Peyer's patch (tissue), 4 donors: ENCODE results near the gene FANCE. TPM values are rescaled to one million over a fixed set of nuclear protein-coding genes. Genes with fewer than 3 reads are reported as not detected.

Source experiments
- DNase-seq, 3 donors: peaks; one replicate each; pipeline ENCODE4 v3.0.0-alpha.2; 2017 to 2019
- H3K27ac ChIP-seq, 4 donors: fragments of 200-600 bp; sonication (generic); one replicate each; pipeline ENCODE4 v1.5.1; 2016 to 2019
- H3K27me3 ChIP-seq, 2 donors: fragments of 200-600 bp; sonication (generic); one replicate each; pipeline ENCODE4 v1.5.1; 2019
- H3K36me3 ChIP-seq, 3 donors: fragments of 200-600 bp; sonication (generic); one replicate each; pipeline ENCODE4 v1.5.1; 2016 to 2019
- H3K4me1 ChIP-seq, 4 donors: fragments of 200-600 bp; sonication (generic); one replicate each; pipeline ENCODE4 v1.5.1; 2016 to 2019
- H3K4me3 ChIP-seq, 4 donors: fragments of 200-600 bp; sonication (generic); 1 replicate in 3 of 4; 2 replicates in 1 of 4; pipeline ENCODE4 v1.5.1; 2016 to 2019; ENCODE audit warnings: mild to moderate bottlenecking in 1 of 4
- H3K9me3 ChIP-seq, 4 donors: fragments of 200-600 bp; sonication (generic); one replicate each; pipeline ENCODE4 v1.5.1; 2016 to 2019; ENCODE audit warnings: mild to moderate bottlenecking in 1 of 4
- CTCF ChIP-seq, 6 experiments: fragments of 450-650 bp in 4 of 6; fragments of 200-600 bp in 2 of 6; sonication (generic) in 1 of 6; IDR thresholded peaks; one replicate each; pipeline ENCODE4 v1.5.1; 2017 to 2019; ENCODE audit warnings: antibody characterized with exemption in 6 of 6, mild to moderate bottlenecking in 3 of 6, moderate library complexity in 1 of 6
- POLR2A ChIP-seq, 2 donors: fragments of 450-650 bp; IDR thresholded peaks; one replicate each; pipeline ENCODE4 v1.5.1; 2017; ENCODE audit warnings: antibody characterized with exemption in 2 of 2, mild to moderate bottlenecking in 2 of 2, moderate library complexity in 2 of 2
- total RNA-seq, 4 donors: library from RNA; depleted of rRNA; stranded (reverse); fragments of >200 nt; gene quantifications; one replicate each; pipeline ENCODE4 v1.1.0, GENCODE V29; 2016

FANCE gene
- total RNA-seq, 4 donors from 2014 or later, result 1.8 to 7.4 (median 4.2) TPM

DNA sequence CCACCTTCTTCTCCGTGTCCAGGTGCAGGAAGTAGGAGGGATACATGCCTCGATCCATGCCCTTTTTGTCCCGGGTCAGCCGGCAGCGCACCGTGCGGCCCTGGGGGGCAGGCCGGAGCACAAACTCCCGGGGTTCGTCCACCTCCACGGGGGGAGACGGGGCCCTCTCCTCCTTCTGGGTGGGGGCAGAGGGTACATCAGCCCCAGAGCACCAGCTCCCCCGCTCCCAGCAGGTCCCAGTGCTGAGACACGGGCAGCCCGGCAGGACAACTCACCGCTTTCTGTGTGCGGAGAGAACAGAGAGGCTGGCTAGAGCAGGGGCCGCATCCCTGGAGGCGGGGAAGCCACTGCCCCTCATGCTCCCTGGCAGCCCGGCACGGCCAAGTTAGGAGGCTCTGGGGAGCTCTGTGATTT, 53.9 kb downstream of the FANCE start:
- H3K27ac ChIP-seq, result no peak overlapping the region
- TF ChIP-seq CTCF (IDR thresholded peaks at IDR 0.05) (no peak), POLR2A (IDR thresholded peaks at IDR 0.05) (no peak)
- no peaks in the 10 kb centered on the region for H3K36me3 ChIP-seq
- DNase-seq, result no peak
- no peak overlapping the region for H3K4me3 ChIP-seq
- no peaks in the 10 kb centered on the region for H3K9me3 ChIP-seq
- H3K4me1 ChIP-seq, result no peaks in the 10 kb centered on the region
- no peaks in the 10 kb centered on the region for H3K27me3 ChIP-seq

DNA sequence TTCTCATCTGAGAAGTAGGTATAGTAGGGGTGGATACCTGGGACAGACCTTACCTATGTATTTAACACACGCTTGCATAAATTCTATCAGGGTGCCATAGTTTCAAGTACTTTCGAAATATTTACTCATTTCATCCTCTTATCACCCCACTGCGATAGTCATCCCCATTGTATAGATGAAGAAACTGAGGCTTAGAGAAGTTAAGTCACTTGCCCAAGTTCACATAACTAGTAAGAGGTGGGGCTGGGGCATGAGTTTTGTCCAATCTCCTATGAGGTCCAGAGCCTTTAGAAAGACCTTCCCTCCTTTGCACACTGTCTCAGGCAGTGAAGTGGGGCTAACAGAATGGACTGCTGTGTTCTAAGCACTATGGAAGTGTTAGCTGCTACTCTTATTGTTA, 54.4 kb downstream of the FANCE start:
- no peak overlapping the region for H3K4me3 ChIP-seq
- TF ChIP-seq CTCF (IDR thresholded peaks at IDR 0.05), result no peak
- no peak for TF ChIP-seq POLR2A (IDR thresholded peaks at IDR 0.05)
- no peaks in the 10 kb centered on the region for H3K4me1 ChIP-seq
- no peak for DNase-seq
- H3K27ac ChIP-seq, result no peak overlapping the region
- H3K27me3 ChIP-seq, result no peaks in the 10 kb centered on the region
- H3K36me3 ChIP-seq, result no peaks in the 10 kb centered on the region
- H3K9me3 ChIP-seq, result no peaks in the 10 kb centered on the region

GRCh38 chr6:35507221-35507620, 55.1 kb downstream of the FANCE start:
- Histone ChIP-seq H3K36me3 (no peaks in the 10 kb centered on the region), H3K4me3 (no peak overlapping the region), H3K4me1 (no peaks in the 10 kb centered on the region), H3K9me3 (no peaks in the 10 kb centered on the region), H3K27ac (no peak overlapping the region), H3K27me3 (peaks cover 0 to 4% of the 10 kb centered on the region in 2 donors)
- no peak for TF ChIP-seq CTCF (IDR thresholded peaks at IDR 0.05)
- TF ChIP-seq POLR2A (IDR thresholded peaks at IDR 0.05), result no peak
- DNase-seq, result no peak

DNA sequence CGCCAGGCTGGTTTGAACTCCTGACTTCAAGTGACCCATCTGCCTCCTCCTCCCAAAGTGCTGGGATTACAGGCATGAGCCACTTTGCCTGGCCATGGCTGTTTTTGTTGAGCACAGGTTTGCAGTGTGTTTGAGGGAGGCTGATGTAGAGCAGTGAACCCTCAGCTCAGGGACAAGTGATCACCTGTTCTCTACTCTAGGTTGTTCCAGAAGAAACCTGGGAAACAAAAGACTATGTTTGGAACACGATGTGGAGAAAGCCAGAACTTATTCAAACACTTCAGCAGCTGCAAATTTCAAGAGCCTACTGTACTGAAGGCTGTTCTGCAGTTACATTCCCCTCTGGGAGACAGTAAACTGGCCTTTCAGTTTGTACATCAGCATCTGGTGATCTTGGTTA, 55.9 kb downstream of the FANCE start:
- H3K4me1 ChIP-seq, result no peaks in the 10 kb centered on the region
- no peaks in the 10 kb centered on the region for H3K9me3 ChIP-seq
- no peak for DNase-seq
- peaks cover 0 to 6% of the 10 kb centered on the region in 2 donors for H3K27me3 ChIP-seq
- H3K27ac ChIP-seq, result no peak overlapping the region
- H3K36me3 ChIP-seq, result no peaks in the 10 kb centered on the region
- TF ChIP-seq POLR2A (IDR thresholded peaks at IDR 0.05) (no peak), CTCF (IDR thresholded peaks at IDR 0.05) (no peak)
- H3K4me3 ChIP-seq, result no peak overlapping the region

GRCh38 chr6:35508542-35508941, 56.4 kb downstream of the FANCE start:
- peaks cover 0 to 6% of the 10 kb centered on the region in 2 donors for H3K27me3 ChIP-seq
- TF ChIP-seq CTCF (IDR thresholded peaks at IDR 0.05) (no peak), POLR2A (IDR thresholded peaks at IDR 0.05) (no peak)

More at GRCh38 chr6:35508542-35508941, 56.4 kb downstream of the FANCE start:
- no peaks in the 10 kb centered on the region for H3K36me3 ChIP-seq
- no peaks in the 10 kb centered on the region for H3K4me1 ChIP-seq
- DNase-seq, result no peak
- H3K9me3 ChIP-seq, result no peaks in the 10 kb centered on the region
- H3K27ac ChIP-seq, result no peak overlapping the region
- H3K4me3 ChIP-seq, result no peak overlapping the region
